Panc1 (cell line): ENCODE data around the gene TRAPPC13. TPM values are rescaled to one million over a fixed set of nuclear protein-coding genes. Genes with fewer than 3 reads are reported as not detected.
"Not testable (repeated sequence)": the region's sequence is repeated elsewhere in the genome, so short reads cannot be mapped to it uniquely, and the experiment has no call there.

Experiments used
- ATAC-seq: fragments of 200-7000 bp; cut with Tn5 transposase; 2 replicates; pipeline ENCODE4 v1.9.1; 2020; ENCODE audit warnings: mild to moderate bottlenecking, moderate library complexity
- BruUV-seq: library from RNA; stranded (reverse); fragments of 400-500 nt; replicated peaks from 2 replicates; lab custom pipeline; 2021; lab: Mats Ljungman, UMichigan
- CTCF ChIA-PET: fragments of 300-600 bp; sonication (Branson Sonifier 250); formaldehyde crosslinking; loops from one replicate; lab custom pipeline; 2022; ENCODE audit warnings: antibody characterized with exemption; lab: Charles Lee
- POLR2A ChIA-PET: fragments of 300-600 bp; sonication (Branson Sonifier 250); formaldehyde crosslinking; loops from one replicate; lab custom pipeline; 2022; ENCODE audit warnings: antibody characterized with exemption; lab: Charles Lee
- DNase-seq: peaks from one replicate; pipeline ENCODE4 v3.0.0-alpha.2; 2010; ENCODE audit warnings: low read depth, low spot score
- H3K27ac ChIP-seq: 2 replicates; pipeline ENCODE4 v1.5.1; 2011; ENCODE audit warnings: mild to moderate bottlenecking, low read length, inconsistent platforms
- H3K27me3 ChIP-seq: fragments of 200-500 bp; sonication (Bioruptor generic); 2 replicates; pipeline ENCODE4 v1.6.0; 2014; ENCODE audit warnings: low read length, inconsistent platforms; ENCODE audit not compliant: control insufficient read depth, insufficient read depth
- H3K36me3 ChIP-seq: fragments of 200-500 bp; sonication (Bioruptor generic); 2 replicates; pipeline ENCODE4 v1.5.1; 2014; ENCODE audit warnings: inconsistent platforms, mild to moderate bottlenecking, low read length, moderate library complexity; ENCODE audit not compliant: control insufficient read depth, insufficient read depth
- H3K4me1 ChIP-seq: 2 replicates; pipeline ENCODE4 v1.5.1; 2011; ENCODE audit warnings: inconsistent platforms, mild to moderate bottlenecking, low read length, moderate library complexity; ENCODE audit not compliant: control insufficient read depth, insufficient read depth
- H3K4me3 ChIP-seq, 2 experiments: 2 replicates each; pipeline ENCODE4 v1.5.1; 2011 to 2012; ENCODE audit warnings: low read depth in 2 of 2, low read length in 2 of 2, mild to moderate bottlenecking in 2 of 2, inconsistent platforms in 1 of 2, moderate library complexity in 1 of 2
- H3K9me3 ChIP-seq: fragments of 200-500 bp; sonication (Bioruptor generic); 2 replicates; pipeline ENCODE4 v1.5.1; 2014; ENCODE audit warnings: low read depth, mild to moderate bottlenecking, inconsistent platforms, low read length, moderate library complexity; ENCODE audit not compliant: control insufficient read depth, insufficient read depth
- CTCF ChIP-seq: fragments of 450-650 bp; IDR thresholded peaks from 2 replicates; pipeline ENCODE4 v1.5.1; 2017; ENCODE audit warnings: mild to moderate bottlenecking
- POLR2AphosphoS5 ChIP-seq: IDR thresholded peaks from 2 replicates; pipeline ENCODE4 v1.6.1; 2012; ENCODE audit warnings: mild to moderate bottlenecking, low read depth, low read length, moderate library complexity
- REST ChIP-seq, 2 experiments: IDR thresholded peaks; 2 replicates each; pipeline ENCODE4 v1.6.1; 2011 to 2012; ENCODE audit warnings: low read depth in 2 of 2, control low read depth in 1 of 2, low read length in 1 of 2, mild to moderate bottlenecking in 1 of 2, moderate library complexity in 1 of 2; ENCODE audit not compliant: insufficient read depth in 1 of 2
- SIN3A ChIP-seq: IDR thresholded peaks from 2 replicates; pipeline ENCODE4 v1.6.1; 2012; ENCODE audit warnings: low read depth, mild to moderate bottlenecking, low read length, moderate library complexity, borderline replicate concordance; ENCODE audit not compliant: insufficient read depth
- TCF7L2 ChIP-seq: IDR thresholded peaks from 2 replicates; pipeline ENCODE4 v1.6.1; 2011; ENCODE audit warnings: mild to moderate bottlenecking, low read depth, low read length, inconsistent platforms
- in situ Hi-C: cut with HindIII; loops from 2 replicates; pipeline ENCODE4 v1.10.0; 2016; ENCODE audit warnings: low sequenced_read_pairs, low pct_unique_long_range_greater_than_20kb
- intact Hi-C: fragments of 100-400 bp; cut with micrococcal nuclease; formaldehyde crosslinking; loops from one replicate; pipeline ENCODE4 v1.10.0; 2022; ENCODE audit not compliant: unreplicated experiment
- total RNA-seq: library from RNA; stranded (reverse); gene quantifications from one replicate; pipeline ENCODE4 v1.2.1, GENCODE V29; 2021; ENCODE audit not compliant: unreplicated experiment

Gene TRAPPC13
- total RNA-seq, 1 experiment from 2014 or later = 17.3 TPM

GRCh38 chr5:65674749-65675148, 49.9 kb downstream of the TRAPPC13 start:
- H3K4me1 ChIP-seq = no peaks in the 10 kb centered on the region
- H3K36me3 ChIP-seq = no peaks in the 10 kb centered on the region
- TF ChIP-seq TCF7L2 (no peak), SIN3A (no peak), CTCF (no peak), REST (IDR thresholded peaks at IDR 0.05; ENCODE audit: insufficient read depth in 1 of 2, low read depth in 2 of 2, low read length in 1 of 2) (no peak), POLR2AphosphoS5 (no peak)
- CTCF ChIA-PET = no interaction called here
- ATAC-seq (no peak), DNase-seq (no peak)
- H3K4me3 ChIP-seq = no peak overlapping the region
- no TSS peak for BruUV-seq
- in situ Hi-C loops = no loop called here
- intact Hi-C loops = no loop called here
- H3K27ac ChIP-seq = no peak overlapping the region
- H3K9me3 ChIP-seq = no peaks in the 10 kb centered on the region
- no peaks in the 10 kb centered on the region for H3K27me3 ChIP-seq
- POLR2A ChIA-PET = interaction anchor here (0.6 kb wide), 1 partner anchor 24 kb away, joined by 3 read pairs; no protein-coding TSS in a partner anchor

- H3K27ac ChIP-seq, intact Hi-C loops, POLR2A ChIA-PET, ATAC-seq, DNase-seq, H3K4me3 ChIP-seq, H3K9me3 ChIP-seq, H3K27me3 ChIP-seq, in situ Hi-C loops, H3K36me3 ChIP-seq, H3K4me1 ChIP-seq, CTCF ChIA-PET, BruUV-seq: not testable (repeated sequence)
Measured at GRCh38 chr5:65676056-65676455, 51.2 kb downstream of the TRAPPC13 start.

DNA sequence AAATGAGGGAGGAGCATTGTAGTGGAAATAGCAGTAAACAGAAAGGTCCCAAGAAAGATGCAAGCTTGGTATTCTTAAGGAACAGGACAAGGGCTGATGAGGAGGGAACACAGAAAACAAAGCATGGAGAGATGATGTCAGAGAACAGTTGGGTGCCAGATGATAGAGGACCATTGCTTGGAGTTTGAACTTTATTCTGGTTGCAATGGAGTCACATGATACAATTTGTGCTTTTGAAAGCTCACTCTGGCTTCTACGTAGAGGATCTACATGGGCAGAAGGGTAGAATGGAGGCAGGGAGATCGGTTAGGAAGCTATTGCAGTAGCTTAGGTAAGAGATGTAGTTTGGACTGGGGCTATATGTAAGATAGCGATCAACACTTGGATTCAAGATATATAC, 57.3 kb downstream of the TRAPPC13 start:
- TF ChIP-seq REST (IDR thresholded peaks at IDR 0.05; ENCODE audit: insufficient read depth in 1 of 2, low read depth in 2 of 2, low read length in 1 of 2) (no peak), POLR2AphosphoS5 (no peak), CTCF (no peak), SIN3A (no peak), TCF7L2 (no peak)
- ATAC-seq = no peak
- in situ Hi-C loops = no loop called here
- no peaks in the 10 kb centered on the region for H3K9me3 ChIP-seq
- ChIA-PET POLR2A (no interaction called here), CTCF (no interaction called here)
- no peaks in the 10 kb centered on the region for H3K4me1 ChIP-seq
- no peak overlapping the region for H3K4me3 ChIP-seq
- no peaks in the 10 kb centered on the region for H3K27me3 ChIP-seq
- BruUV-seq = no TSS peak
- DNase-seq = no peak
- H3K27ac ChIP-seq = no peak overlapping the region
- intact Hi-C loops = no loop called here
- no peaks in the 10 kb centered on the region for H3K36me3 ChIP-seq
